Endometrium (tissue), 2 donors: ENCODE results near the gene MRC1.

Experiments used
- FAIRE-seq: peaks from 2 replicates; lab custom pipeline; 2012; peaks lifted over from hg19 to GRCh38; lab: Jason Lieb, UNC
- donor health status: control.
- donor health status: control.

The MRC1 gene

DNA sequence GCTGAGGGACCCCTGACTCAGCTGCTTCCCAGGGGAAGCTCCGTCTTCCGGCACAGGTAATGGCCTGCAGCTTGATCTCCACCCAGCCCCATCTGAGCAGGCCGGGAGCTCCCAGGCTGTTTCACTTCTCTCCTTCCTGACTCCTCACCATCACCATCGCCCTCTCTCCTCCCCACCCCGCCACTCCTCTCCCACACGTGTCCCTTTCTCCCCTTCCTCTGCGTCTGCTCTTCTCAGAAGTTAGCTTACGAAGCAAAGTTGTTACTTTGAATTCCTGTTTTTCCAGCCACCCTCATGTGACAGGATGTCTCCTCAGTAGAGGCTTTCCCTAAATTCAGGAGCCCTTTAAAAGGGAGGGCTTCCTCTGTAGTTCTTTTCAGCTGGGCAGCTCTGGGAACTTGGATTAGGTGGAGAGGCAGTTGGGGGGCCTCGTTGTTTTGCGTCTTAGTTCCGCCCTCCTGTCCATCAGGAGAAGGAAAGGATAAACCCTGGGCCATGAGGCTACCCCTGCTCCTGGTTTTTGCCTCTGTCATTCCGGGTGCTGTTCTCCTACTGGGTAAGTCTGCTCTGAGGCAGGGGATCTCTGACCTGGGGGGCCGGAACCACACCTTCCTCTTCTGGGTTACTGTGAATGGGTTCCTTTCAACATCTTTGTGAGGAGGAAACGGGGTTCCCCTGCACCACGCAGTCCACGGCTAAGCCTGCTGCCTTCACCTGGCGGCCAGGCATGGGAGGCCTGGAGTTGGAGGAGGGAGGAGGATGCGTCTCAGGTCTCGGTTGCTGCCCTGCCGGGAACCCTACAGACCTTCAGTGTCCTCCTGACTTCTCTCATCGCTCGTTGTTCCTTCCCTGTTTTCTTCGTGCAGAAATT, at the start of gene MRC1:
Gene MRC1, plus strand, starts transcription at position 378 of the 871 bp plus-strand sequence. Its CDS starts 118 bp downstream, at position 496.
- FAIRE-seq = no peak

DNA sequence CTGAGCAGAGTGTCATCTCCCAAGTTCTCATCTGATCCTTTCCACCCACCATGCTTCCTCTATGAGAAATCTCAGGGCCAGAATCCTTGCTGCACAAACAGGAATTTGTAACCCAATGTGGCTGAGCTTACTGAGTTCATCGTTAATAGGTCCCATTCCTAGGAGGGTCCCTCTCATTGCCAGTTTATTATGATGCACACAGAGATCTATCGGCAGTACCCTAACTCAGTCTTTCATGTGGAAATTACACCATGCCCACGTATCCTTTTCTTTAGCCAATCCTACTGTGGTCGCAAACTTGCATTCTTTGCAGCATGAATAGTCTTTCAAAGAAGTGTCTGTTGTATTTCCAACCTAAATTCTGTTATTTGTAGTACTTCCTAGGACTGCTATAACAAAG, 45.0 kb upstream of the MRC1 start:
- no peak for FAIRE-seq

DNA sequence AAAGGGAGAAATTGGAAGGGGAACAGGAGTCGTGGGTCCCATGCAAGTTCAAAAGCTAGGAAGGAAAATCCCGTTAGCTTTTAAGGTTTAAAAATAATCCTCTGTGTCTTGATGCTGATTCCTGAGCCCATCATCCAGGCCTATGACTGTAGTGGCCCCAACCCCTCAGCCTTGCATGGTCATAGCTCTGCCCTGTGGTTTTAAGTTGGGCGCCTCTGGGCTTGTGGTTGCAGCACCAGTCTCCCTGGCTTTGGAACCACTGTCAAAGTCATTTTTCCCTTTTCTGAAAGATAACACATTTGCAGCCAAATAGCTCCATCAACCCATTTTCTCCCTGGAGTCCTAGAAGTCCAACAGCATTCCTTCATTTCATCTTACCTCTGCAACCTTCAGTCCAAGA, 43.5 kb upstream of the MRC1 start:
- no peak for FAIRE-seq

DNA sequence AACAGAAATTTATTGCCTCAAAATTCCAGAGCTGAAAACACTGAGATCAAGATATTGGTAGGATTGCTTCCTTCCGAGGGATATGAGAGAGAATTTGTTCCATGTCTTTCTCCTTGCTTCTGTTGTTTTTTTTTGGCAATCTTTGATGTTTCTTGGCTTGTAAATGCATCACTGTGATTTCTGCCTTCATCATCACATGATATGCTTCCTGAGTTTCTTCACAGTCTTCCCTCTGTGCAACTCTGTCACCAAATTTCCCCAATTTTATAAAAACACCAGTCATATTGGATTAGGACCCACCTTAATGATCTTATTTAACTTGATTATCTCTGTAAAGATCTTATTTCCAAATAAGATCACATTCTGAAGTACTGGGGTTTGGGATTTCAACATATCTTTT, 42.4 kb upstream of the MRC1 start:
- no peak for FAIRE-seq

DNA sequence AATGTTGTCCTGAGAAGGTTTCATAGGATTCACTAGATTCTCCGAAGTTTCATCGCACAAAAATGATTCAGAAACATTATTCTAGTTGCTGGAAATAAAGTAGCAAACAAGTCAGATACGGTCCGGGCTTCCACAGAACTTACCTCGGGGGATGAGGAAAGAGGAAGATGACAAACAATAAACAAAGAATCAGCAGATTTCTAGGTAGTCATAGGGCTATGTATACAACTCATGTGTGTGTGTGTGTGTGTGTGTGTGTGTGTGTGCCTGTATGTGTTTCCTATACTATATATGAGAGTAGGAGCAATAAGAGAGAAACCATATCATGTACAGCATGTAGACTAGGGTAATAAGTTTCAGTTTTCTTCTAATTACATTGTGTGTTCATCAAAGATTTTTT, 40.7 kb upstream of the MRC1 start:
- FAIRE-seq = no peak

DNA sequence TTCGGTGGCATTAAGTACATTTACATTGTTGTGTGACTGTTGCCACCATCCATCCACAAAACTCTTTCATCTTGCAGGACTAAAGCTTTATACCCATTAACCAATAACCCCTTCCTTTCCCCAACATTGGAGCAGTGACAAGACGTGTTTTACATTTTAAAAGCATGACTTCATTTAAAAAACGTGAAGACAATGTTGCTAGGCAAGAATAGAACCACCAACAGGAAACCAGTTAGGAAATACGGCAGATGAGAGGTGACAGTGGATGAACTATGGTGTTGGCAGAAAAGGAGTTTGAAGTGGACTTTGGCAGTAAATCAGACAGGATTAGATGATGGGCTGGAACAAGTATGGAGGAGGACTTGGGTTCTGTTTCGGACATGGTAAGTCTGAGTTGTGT, 40.2 kb upstream of the MRC1 start:
- FAIRE-seq = no peak

DNA sequence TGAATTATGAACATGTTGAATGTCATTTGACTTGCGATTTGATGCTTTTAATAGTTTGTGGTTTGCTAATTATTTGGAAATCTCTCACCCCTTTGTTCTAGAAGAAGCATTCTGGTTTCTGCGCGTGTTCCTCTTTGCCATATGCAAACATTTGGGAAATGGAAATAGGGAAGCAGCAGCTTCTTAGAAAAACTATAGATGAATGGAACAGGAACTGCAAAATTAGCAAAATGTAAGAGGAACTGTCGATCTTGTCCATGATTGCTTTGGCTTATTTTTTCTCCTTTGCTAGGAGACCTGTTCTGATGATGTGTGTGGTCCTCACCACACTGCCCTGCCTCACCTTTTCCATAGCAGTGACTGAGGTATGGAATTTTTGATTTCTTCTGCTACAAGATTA, 38.1 kb upstream of the MRC1 start:
- FAIRE-seq = no peak

DNA sequence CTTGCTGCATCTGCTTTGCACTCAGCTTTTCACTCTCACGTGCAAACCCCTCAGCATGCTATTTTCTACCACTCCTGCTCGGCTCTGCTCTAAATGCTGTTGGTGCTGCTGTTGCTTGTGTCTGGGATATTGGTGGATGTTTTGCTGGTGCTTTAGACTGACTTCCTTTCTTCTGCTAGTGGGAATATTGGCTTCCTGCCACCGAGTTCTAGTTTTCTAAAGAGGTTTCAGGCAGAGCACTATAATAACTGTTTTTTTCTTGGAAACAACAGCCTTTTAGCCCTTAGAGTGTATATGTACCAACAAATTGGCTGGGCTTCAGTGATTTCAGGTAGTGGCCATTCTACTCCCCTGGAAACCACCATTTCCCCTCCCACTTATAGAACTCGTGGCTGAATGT, 29.4 kb upstream of the MRC1 start:
- FAIRE-seq = no peak

DNA sequence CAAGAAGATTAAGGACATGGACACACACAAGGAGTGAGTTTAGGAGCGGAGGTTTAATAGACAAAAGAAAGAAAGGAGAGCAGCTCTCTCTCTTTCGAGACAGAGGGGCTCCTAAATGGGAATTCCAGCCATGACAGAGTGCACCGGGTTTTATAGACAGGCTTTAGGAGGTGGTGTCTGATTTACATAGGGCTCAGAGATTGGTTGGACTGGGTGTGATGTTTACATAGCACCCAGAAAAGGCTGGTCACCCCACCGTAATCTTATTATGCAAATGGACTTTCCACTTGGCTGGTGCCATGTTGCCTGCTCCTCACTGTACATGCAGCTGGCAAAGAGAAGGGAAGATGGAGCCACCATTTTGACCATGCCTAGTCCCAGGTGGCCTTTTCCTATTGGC, 28.4 kb upstream of the MRC1 start:
- FAIRE-seq = no peak

DNA sequence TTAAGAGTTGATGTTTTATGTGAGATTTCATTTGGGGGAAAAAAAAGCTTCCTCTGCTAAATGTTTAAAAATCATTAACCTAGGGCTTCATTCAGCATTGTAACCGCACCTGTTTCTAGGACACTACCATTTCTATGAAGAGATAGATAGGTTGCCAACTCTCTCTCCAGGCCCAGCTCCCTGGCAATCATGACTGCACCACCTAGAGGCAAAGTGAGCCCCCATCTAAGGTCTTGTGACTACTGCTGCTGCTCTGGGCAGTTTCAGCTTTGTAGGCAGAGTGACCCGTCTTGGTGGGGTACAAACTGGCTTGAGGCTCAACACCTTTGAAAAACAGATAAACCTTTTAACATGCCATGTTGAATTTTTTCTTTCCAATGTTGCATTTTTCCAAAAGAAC, 27.3 kb upstream of the MRC1 start:
- FAIRE-seq = no peak

DNA sequence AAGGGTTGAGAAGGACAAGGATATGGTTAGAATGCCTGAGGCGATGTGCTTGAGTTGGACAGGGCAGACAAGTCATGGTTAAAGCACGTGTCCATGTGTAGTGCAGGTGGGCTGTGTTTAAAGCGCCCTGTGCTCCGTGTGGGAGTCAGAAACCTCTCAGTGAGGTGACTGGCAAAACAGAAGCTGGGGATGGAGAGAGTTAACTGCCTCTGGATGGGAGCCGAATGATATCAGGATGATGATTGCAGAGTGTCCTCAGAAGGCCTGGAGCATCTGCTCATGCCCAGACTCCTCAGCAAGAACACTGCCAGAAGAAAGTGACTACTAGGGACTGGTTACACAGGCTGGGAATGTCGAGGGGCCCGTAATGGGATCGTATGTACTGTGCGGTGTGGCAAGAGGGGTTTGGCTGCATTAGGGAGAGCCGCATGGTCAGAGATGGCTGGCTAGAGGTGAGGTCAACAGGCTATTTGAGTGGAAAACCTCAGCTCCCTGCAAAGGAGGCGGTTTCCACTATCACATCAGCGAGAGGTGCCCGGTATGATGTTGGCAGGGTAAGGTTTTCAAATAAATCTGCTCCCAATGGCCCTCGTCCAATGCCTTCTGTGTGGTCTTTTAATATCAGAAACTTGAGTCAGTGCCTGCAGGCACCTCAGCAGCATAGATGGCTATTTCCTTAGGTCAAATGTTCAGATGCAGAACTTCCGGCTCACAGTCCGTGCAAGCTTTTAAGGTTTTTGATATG, 26.1 kb upstream of the MRC1 start:
- no peak for FAIRE-seq

DNA sequence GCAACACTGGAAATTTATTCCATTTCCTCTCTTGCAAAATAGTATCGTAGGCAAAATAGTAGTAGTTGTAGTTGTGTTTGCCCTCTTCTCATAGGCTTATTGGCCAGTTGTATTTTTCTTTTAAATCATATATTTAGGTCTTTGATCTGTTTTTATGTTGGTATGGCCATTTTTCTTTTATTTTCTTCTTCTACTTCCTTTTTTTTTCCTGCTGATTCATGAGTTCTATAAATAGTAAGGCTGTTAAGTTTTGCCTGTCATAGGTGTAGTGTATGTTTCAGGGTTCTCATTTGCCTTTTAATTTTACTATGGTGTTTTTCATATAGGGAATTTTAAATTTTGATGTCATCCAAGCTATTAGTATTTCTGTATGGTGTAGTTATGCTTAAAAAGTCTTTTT, 25.4 kb upstream of the MRC1 start:
- no peak for FAIRE-seq

DNA sequence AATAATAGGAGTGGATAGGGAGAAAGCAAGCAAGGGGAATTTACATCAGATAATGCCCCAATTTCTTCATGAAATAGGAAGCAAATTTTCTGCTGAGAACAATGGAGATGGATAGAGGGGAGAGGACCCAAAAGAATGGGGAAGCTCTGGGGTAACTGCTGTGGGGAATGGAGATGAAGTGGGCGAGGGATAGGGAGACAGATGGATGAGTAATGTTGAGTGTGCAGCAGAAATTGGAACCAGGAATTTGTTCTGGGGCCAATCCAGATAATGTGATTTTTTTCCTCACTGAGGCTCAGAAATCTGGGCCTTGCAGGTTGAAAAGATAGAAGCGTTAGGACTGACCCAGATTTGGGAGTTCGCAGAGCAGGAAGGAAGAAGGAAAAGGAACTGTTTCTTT, 24.5 kb upstream of the MRC1 start:
- FAIRE-seq = no peak

DNA sequence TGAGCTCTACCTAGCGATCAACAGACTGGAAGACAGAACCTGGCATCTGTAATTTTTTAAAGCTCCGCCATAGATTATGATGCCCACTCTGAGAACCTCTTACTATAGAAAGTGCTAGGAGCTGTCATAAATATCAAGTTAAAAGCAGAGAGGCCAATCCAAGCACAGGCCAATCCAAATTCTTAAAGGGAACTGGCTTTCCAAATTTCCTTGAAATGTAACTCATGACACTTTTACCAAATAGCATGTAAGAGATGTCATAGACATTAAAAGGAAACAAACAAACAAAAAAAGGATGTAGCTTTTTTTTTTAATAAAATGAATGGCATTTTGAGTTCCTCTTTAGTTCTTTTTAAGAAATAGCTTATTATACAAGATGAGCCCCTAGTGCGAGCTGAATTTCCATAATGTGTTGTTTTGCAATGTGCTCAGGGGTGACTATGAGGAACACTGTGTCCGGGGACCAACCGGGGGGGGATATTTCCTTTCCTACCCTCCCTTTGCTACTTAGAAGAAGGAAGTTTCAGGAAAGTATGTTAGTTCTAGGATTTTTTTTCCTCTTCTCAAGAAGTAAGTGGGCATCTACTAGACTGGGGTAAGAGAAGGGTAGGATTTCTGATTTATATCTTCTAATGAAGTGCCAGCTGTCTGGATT, 23.7 kb upstream of the MRC1 start:
- no peak for FAIRE-seq

DNA sequence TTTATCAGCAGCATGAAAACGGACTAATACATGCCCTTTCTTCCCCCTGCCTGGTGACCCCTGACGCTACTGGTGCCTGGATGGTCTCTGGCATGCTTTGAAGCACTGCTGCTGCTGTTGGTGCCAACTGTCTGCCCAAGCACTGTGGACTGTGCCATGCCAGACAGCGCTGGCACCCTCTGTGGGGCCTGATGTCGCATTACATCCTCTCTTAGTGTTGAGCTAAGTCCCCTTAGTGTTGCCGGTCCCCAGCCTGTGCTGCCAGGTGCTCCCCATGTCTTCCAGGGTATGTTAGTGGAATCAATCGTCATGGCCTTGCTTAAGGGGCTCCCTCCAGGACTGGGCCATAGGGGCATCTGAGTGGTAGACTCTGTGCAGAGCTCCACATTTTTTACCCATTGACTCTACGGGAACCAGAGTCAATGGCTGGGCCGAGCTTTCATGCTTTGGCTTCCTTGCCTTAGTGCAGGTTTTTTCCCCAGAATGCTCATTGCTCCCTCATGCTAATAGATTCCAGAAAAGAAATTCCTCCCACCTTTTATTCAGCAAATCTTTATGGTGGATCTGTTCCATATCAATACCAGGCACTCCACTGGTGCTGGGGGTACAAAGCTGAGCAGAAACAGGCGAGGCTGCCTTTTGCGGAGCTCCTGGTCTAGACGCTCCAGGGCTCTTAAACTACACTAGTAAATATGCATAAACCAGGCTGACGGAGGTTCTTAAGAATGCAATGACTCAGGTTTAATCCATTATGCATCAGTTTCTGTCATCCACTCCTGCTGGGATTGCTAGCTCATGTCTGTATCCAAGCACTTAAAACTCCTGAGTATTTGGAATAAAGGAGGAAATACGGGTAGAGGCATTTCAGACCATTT, 21.8 kb upstream of the MRC1 start:
- FAIRE-seq = no peak

DNA sequence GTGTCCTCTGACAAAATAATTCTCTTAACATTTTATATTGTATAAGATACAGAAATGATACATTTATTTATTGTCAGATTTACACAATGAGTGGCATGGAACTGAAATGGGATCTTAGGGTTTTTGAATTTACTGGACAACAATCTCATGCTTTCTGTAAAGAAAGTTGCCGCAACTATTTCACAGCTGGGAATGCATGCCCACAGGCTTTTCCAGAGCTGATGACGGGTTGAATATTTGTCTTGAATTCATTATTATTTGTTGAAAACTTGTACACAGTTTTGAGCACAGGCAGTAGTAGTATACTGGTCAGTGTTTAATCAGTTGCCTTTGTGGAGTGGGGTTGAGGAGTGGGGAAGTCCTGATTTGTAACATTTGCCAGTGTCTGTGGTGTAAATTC, 20.5 kb upstream of the MRC1 start:
- FAIRE-seq = no peak

DNA sequence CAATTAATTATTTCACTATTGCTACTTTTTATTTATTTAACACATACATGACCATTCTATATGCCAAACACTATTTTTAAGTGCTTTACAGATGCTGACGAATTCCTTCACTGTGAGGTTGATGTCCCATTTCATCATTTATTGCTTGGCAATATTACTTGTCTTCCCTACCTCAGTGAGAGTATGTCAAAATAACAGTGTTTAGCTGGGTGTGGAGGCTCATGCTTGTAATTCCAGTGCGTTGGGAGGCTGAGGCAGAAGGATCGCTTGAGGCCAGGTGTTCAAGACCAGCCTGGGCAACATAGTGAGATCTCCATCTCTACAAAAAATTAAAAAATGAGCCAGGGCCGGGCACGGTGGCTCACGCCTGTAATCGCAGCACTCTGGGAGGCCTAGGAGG, 19.8 kb upstream of the MRC1 start:
- no peak for FAIRE-seq

DNA sequence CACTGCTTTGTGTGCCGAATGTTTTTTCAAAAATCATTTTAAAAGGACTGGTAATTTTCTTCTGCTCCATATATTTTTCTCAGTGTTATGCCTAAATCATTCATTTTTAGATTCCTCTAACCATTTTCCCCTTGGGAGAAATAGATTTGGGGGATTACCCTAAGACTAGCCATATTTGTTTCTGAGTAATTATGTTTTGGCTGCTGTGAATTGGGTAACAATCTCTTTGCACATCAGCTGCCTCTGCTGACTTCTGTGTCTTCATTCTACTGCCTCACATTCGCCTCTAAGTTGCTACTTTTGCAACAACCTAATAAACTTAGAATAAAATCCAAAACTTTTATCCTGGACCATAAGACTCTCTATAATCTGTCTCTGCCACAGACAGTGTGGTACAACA, 18.5 kb upstream of the MRC1 start:
- FAIRE-seq = no peak

DNA sequence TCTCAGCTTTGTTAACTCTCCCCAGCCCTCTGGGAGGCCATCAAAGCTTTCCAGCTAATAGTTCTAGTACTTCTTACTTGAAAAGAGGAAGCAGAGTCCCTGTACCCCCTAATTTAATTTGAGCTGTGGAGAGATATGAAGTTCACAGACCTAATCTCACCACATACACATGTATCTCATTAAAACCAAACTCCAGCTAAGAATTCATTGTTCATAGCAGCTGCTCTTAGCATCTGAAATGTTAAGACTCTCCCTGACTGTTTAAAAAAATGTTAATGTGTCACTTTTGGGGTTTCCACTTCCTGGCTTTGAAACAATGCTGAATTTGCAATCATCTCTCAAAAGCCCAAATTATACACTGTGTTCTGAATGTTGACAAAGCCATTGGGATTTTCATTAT, 16.2 kb upstream of the MRC1 start:
- no peak for FAIRE-seq

DNA sequence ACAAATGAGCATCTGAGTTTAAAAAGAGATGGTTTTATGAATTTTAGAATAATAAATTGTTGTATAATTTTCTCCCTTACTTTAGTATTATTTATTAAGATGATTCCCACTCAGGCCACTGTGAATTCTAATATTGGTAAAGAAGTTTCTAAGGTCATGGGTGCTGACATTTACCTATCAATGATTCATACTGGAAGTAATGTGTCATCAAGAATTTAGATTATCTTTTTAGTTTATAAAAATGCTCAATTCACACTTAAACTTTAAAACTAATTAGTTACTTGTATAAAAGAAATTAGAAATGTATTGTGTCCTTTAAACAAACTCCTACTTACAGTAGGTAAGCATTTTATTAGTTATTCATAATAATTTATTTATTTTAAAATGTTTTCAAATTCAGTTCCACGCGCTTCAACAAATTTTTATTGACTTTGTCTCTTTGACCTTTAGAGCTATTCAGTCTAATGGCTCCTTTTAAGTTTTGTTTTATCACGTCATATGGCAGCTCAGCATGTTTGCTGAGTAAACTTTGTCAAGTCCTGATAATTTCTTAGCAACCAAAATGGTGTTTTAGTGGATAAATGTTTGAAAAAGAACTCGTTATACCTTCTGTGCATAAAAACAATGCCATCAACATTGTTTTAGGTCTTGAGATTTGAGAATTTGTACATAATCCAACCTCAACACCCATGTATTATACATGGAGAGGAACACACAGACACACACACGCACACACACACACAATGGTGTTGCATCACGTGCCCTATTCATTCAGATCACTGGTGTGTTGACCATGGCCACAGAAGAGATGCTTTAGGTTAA, 15.1 kb upstream of the MRC1 start:
- no peak for FAIRE-seq

DNA sequence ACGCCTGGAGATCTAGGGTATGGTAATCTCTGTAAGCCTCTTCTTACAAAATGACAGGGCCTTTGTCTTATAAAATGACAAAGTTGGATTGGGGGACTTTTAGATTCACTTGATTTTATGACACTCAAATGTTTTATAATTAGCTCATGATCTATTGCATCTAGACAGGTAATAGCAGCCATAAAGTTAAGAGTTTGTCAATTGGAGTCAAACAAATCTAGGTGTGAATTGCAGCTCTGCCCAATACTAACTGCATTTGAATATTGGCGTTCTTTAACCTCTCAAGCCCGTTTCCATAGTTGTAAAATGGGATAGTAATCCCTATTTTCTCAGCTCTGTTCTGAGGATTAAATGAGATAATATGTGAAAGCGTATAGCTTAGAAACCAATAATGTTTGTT, 14.1 kb upstream of the MRC1 start:
- FAIRE-seq = no peak
